Upper lobe of left lung (tissue), 4 donors: Measurements from ENCODE around the gene DTX1.

Experiments
- EP300 ChIP-seq, 4 donors: sonication (generic); formaldehyde crosslinking; IDR thresholded peaks; one replicate each; pipeline ENCODE4 v1.5.1; 2017; ENCODE audit warnings: antibody characterized with exemption in 4 of 4, control low read depth in 2 of 4
- POLR2A ChIP-seq, 4 donors: fragments of 450-650 bp; IDR thresholded peaks; one replicate each; pipeline ENCODE4 v1.5.1; 2016 to 2017; ENCODE audit warnings: antibody characterized with exemption in 4 of 4, mild to moderate bottlenecking in 2 of 4
- POLR2AphosphoS5 ChIP-seq, 2 donors: sonication (generic); formaldehyde crosslinking; IDR thresholded peaks; one replicate each; pipeline ENCODE4 v1.5.1; 2017; ENCODE audit warnings: antibody characterized with exemption in 2 of 2
- TF ChIP-seq, protein P1 (sequence below), 6 experiments: fragments of 450-650 bp in 4 of 6; fragments of 200-600 bp in 2 of 6; sonication (generic) in 2 of 6; IDR thresholded peaks; one replicate each; pipeline ENCODE4 v1.5.1; 2016 to 2019; ENCODE audit warnings: antibody characterized with exemption in 6 of 6

DNA sequence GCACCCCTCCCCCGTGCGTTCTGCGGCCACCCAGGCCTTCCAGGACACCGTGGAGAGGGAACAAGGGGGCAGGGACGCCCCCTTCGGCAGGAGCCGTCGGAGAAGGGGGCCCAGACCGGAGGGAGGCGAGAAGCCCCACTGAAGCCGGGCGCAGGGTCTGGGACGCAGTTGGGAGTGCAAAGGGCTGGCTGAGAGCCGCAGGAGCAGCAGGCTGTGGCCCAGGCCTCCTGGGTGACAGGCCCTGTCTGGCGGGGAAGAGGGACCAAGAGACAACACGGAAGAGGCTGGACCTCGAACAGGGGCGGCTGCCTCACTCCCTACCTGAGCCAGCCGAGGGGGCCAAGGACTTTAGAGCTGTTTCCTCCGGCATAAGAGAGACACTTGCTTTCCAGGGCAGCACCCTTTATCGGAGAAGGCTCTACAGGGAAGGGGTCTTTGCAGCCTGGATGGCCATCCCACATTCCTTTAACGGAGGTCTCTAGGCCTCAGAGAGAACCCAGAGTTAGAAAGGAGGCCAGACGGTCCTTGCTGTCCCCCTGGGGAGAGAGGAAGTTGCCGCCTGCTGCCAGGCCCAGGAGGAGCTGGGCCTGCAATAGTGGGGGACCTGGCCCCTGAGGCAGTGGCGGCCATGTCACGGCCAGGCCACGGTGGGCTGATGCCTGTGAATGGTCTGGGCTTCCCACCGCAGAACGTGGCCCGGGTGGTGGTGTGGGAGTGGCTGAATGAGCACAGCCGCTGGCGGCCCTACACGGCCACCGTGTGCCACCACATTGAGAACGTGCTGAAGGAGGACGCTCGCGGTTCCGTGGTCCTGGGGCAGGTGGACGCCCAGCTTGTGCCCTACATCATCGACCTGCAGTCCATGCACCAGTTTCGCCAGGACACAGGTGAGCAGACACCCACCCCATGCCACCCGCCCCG lies 1.3 kb downstream of the DTX1 start:
- TF ChIP-seq POLR2A (IDR thresholded peaks at IDR 0.05) (no peak), EP300 (IDR thresholded peaks at IDR 0.05) (no peak), POLR2AphosphoS5 (IDR thresholded peaks at IDR 0.05) (no peak)
- TF ChIP-seq, protein P1, sequence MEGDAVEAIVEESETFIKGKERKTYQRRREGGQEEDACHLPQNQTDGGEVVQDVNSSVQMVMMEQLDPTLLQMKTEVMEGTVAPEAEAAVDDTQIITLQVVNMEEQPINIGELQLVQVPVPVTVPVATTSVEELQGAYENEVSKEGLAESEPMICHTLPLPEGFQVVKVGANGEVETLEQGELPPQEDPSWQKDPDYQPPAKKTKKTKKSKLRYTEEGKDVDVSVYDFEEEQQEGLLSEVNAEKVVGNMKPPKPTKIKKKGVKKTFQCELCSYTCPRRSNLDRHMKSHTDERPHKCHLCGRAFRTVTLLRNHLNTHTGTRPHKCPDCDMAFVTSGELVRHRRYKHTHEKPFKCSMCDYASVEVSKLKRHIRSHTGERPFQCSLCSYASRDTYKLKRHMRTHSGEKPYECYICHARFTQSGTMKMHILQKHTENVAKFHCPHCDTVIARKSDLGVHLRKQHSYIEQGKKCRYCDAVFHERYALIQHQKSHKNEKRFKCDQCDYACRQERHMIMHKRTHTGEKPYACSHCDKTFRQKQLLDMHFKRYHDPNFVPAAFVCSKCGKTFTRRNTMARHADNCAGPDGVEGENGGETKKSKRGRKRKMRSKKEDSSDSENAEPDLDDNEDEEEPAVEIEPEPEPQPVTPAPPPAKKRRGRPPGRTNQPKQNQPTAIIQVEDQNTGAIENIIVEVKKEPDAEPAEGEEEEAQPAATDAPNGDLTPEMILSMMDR (IDR thresholded peaks at IDR 0.05): no peak
